MCF 10A (cell line): Measurements from ENCODE around the gene IGSF23. TPM values are rescaled to one million over a fixed set of nuclear protein-coding genes. Genes with fewer than 3 reads are reported as not detected.
A peak's percentile ranks its signal among the peaks of the same experiment; 100 is the strongest.
"Not testable (repeated sequence)": the region's sequence is repeated elsewhere in the genome, so short reads cannot be mapped to it uniquely, and the experiment has no call there.

Experiments
- BruUV-seq: library from RNA; stranded (reverse); fragments of 400-500 nt; replicated peaks from 2 replicates; lab custom pipeline; 2021; lab: Mats Ljungman, UMichigan
- CTCF ChIA-PET: fragments of 300-600 bp; sonication (Branson Sonifier 250); formaldehyde crosslinking; extraction: SDS; loops from one replicate; lab custom pipeline; 2021; ENCODE audit warnings: antibody characterized with exemption, inconsistent platforms; lab: Yijun Ruan, JAX
- POLR2A ChIA-PET: fragments of 300-600, 350-650 bp; sonication (Branson Sonifier 250); formaldehyde crosslinking; extraction: SDS; loops from one replicate; lab custom pipeline; 2020; ENCODE audit warnings: antibody characterized with exemption, inconsistent platforms; lab: Yijun Ruan, JAX
- DNase-seq: peaks from one replicate; pipeline ENCODE4 v3.0.0-alpha.2; 2018; ENCODE audit not compliant: unreplicated experiment
- H3K27ac Mint-ChIP-seq: one replicate; pipeline ENCODE4 v1.8.0; 2022; ENCODE audit warnings: mild to moderate bottlenecking, low read depth, mixed read lengths; ENCODE audit not compliant: unreplicated experiment
- H3K27me3 Mint-ChIP-seq: one replicate; pipeline ENCODE4 v1.8.0; 2022; ENCODE audit warnings: mixed read lengths; ENCODE audit not compliant: insufficient read depth, unreplicated experiment
- H3K36me3 Mint-ChIP-seq: one replicate; pipeline ENCODE4 v1.8.0; 2022; ENCODE audit warnings: mild to moderate bottlenecking, moderate library complexity, mixed read lengths; ENCODE audit not compliant: insufficient read depth, unreplicated experiment
- H3K4me1 Mint-ChIP-seq: one replicate; pipeline ENCODE4 v1.8.0; 2022; ENCODE audit warnings: mixed read lengths; ENCODE audit not compliant: insufficient read depth, unreplicated experiment
- H3K4me3 Mint-ChIP-seq: one replicate; pipeline ENCODE4 v1.8.0; 2022; ENCODE audit warnings: mild to moderate bottlenecking, moderate library complexity, mixed read lengths; ENCODE audit not compliant: unreplicated experiment
- H3K9me3 Mint-ChIP-seq: one replicate; pipeline ENCODE4 v1.8.0; 2022; ENCODE audit warnings: mixed read lengths; ENCODE audit not compliant: unreplicated experiment
- intact Hi-C: fragments of 100-400 bp; cut with micrococcal nuclease; formaldehyde crosslinking; loops from 2 replicates; pipeline ENCODE4 v1.14.1; 2022
- total RNA-seq: library from RNA; stranded (reverse); gene quantifications from 2 replicates; pipeline ENCODE4 v1.2.3, GENCODE V29; 2022
- TF ChIP-seq, protein P1 (sequence below): fragments of 200-600 bp; IDR thresholded peaks from one replicate; pipeline ENCODE4 v1.8.0; 2022; ENCODE audit warnings: antibody characterized with exemption, mild to moderate bottlenecking; ENCODE audit not compliant: unreplicated experiment

Gene IGSF23
- total RNA-seq, 1 experiment from 2014 or later: not detected

GRCh38 chr19:44623080-44623479 is 9.7 kb downstream of the IGSF23 start:
- DNase-seq: no peak
- Mint-ChIP-seq H3K4me1 (peaks cover 17% of the 10 kb centered on the region), H3K4me3 (no peak overlapping the region), H3K27ac (no peak overlapping the region), H3K36me3 (no peaks in the 10 kb centered on the region), H3K27me3 (no peaks in the 10 kb centered on the region), H3K9me3 (peaks cover 7% of the 10 kb centered on the region)
- CTCF ChIA-PET: interaction anchor here (1.0 kb wide), 2 partner anchors 12 to 100 kb away, joined by 3 read pairs; no protein-coding TSS in a partner anchor
- BruUV-seq: no TSS peak
- POLR2A ChIA-PET: no interaction called here
- TF ChIP-seq, protein P1, sequence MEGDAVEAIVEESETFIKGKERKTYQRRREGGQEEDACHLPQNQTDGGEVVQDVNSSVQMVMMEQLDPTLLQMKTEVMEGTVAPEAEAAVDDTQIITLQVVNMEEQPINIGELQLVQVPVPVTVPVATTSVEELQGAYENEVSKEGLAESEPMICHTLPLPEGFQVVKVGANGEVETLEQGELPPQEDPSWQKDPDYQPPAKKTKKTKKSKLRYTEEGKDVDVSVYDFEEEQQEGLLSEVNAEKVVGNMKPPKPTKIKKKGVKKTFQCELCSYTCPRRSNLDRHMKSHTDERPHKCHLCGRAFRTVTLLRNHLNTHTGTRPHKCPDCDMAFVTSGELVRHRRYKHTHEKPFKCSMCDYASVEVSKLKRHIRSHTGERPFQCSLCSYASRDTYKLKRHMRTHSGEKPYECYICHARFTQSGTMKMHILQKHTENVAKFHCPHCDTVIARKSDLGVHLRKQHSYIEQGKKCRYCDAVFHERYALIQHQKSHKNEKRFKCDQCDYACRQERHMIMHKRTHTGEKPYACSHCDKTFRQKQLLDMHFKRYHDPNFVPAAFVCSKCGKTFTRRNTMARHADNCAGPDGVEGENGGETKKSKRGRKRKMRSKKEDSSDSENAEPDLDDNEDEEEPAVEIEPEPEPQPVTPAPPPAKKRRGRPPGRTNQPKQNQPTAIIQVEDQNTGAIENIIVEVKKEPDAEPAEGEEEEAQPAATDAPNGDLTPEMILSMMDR: no peak
- intact Hi-C loops: no loop called here

DNA sequence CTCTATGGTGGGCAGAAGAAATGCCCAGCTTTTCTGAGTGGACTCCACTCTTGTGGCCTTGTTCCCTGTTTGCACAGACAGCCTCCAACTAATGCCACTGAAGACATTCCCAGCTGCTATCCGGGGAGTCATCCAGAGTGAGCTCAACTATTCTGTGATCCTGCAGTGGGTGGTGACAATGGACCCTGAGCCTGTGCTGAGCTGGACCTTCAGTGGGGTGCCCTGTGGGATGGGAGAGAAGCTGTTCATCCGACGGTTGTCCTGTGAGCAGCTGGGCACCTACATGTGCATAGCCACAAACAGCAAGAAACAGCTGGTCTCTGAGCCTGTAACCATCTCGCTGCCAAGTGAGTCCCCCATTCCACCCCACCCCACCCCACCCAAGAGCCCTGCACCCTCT is 10.3 kb downstream of the IGSF23 start:
- no peak for DNase-seq
- intact Hi-C loops: no loop called here
- Mint-ChIP-seq H3K27me3 (no peaks in the 10 kb centered on the region), H3K4me3 (no peak overlapping the region), H3K36me3 (no peaks in the 10 kb centered on the region), H3K27ac (no peak overlapping the region), H3K4me1 (peaks cover 17% of the 10 kb centered on the region), H3K9me3 (peaks cover 7% of the 10 kb centered on the region)
- ChIA-PET POLR2A (no interaction called here), CTCF (interaction anchor here (1.0 kb wide), 2 partner anchors 13 to 100 kb away, joined by 3 read pairs; no protein-coding TSS in a partner anchor)
- BruUV-seq: no TSS peak
- TF ChIP-seq, protein P1: no peak

DNA sequence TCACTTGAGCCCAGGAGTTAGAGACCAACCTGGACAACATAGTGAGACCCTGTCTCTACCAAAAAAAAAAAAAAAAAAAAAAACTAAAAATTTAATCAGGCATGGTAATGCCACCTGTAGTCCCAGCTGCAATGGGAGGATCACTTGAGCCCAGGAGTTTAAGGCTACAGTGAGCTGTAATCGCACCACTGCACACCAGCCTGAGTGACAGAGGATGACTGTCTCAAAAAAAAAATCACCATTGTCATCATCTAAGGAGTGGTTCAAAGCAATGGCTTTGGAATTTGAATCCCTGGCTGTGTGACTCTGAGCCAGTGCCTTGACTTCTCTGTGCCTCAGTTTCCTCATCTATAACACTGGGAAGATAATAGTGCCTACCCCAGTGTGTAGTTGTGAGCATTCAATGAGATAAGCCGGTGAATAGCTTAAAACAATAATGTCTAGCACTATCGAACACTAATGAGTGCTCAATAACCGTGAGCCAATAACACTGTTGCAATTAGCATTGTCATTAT is 11.5 kb downstream of the IGSF23 start:
- no peaks in the 10 kb centered on the region for H3K9me3 Mint-ChIP-seq
- ChIA-PET CTCF (interaction anchor here (0.5 to 2.0 kb wide), 6 partner anchors 13 to 100 kb away, joined by 3 to 7 read pairs (median 3); no protein-coding TSS in a partner anchor), POLR2A (interaction anchor here (1.2 to 2.5 kb wide), 3 partner anchors 8 to 46 kb away, joined by 3 to 15 read pairs (median 10); partner anchors contain the start of genes CEACAM19 and PVR)
- DNase-seq: no peak
- intact Hi-C loops: no loop called here
- no TSS peak for BruUV-seq
- H3K4me1 Mint-ChIP-seq: peaks cover 17% of the 10 kb centered on the region
- no peak overlapping the region for H3K4me3 Mint-ChIP-seq
- no peak overlapping the region for H3K27ac Mint-ChIP-seq
- H3K27me3 Mint-ChIP-seq: no peaks in the 10 kb centered on the region
- TF ChIP-seq, protein P1: no peak
- H3K36me3 Mint-ChIP-seq: no peaks in the 10 kb centered on the region

- H3K4me3 Mint-ChIP-seq: peak overlapping the region; percentile 5
- intact Hi-C loops, H3K27me3 Mint-ChIP-seq, H3K9me3 Mint-ChIP-seq, BruUV-seq, H3K36me3 Mint-ChIP-seq, DNase-seq: not testable (repeated sequence)
- H3K27ac Mint-ChIP-seq: peak overlapping the region; percentile 76
- POLR2A ChIA-PET: interaction anchor here (1.1 to 2.5 kb wide), 11 partner anchors 9 to 329 kb away, joined by 3 to 38 read pairs (median 4); partner anchors contain the start of genes CEACAM19 and PVR
- CTCF ChIA-PET: interaction anchor here (0.7 to 2.0 kb wide), 6 partner anchors 15 to 99 kb away, joined by 3 to 7 read pairs (median 4); no protein-coding TSS in a partner anchor
- peaks cover 17% of the 10 kb centered on the region for H3K4me1 Mint-ChIP-seq
Observed at GRCh38 chr19:44625637-44626036, 12.3 kb downstream of the IGSF23 start.
